Epithelial cell of esophagus (primary cell): ENCODE data around the gene RAB40B.
A peak's percentile ranks its signal among the peaks of the same experiment; 100 is the strongest.
"Not testable (repeated sequence)": the region's sequence is repeated elsewhere in the genome, so short reads cannot be mapped to it uniquely, and the experiment has no call there.

Experiments used
- DNase-seq: peaks from one replicate; pipeline ENCODE4 v3.0.0; 2010; ENCODE audit warnings: low read depth
- H3K4me3 ChIP-seq: 2 replicates; pipeline ENCODE4 v1.5.1; 2011; ENCODE audit warnings: mild to moderate bottlenecking, low read length, control low read depth
- TF ChIP-seq, protein P1 (sequence below): IDR thresholded peaks from 2 replicates; pipeline ENCODE4 v1.5.1; 2011; ENCODE audit warnings: low read depth, mild to moderate bottlenecking, low read length, control low read depth, inconsistent platforms; ENCODE audit not compliant: insufficient read depth; ENCODE audit errors: missing control alignments

Gene RAB40B

DNA sequence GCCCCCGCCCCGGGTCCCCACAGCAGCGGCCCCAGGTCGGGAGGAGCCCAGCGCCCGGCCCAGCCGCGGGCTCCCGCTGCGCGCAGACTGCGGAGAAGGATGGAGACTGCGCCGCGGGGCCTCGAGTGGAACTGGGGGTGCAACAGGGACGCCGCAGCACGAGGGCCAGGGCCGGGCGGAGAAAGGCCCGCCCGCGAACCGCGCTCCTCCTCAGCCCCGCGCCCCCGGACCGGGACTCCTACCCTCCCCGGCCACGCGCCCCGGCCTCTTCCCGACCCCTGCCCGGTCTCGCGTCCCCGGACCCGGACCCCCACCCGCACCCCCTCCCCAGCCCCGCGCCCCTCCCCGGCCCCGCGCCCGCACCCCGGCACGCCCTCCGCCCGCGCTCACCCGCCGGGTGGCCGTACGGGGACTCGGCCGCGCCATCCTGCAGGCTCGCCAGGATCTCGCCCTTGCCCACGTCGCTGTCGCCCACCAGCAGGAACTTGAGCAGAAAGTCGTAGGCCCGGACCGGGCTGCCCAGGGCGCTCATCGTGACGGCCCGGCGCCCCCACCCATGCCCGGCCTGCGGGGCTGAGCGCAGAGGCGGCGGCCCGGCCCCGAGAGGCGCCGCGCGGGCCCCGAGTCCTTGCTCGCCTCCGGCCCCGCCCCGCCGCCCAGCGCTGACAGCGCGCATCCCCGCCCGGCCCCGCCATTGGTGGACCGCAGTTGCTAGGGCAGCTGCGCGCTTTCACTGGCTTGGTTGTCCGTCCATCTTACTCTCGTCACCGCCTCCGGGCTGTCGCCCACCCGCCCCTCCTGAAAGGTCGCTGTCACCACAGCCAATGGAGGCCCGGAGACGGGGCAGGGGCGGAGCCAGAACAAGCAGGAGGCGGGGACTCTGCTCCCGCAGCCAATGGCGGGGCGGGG lies at the start of gene RAB40B:
RAB40B (minus strand) TSS at position 634 of the 909 bp plus-strand sequence; CDS start at position 532, 102 bp downstream.
- peak within 1 kb of the TSS; percentile 56 for H3K4me3 ChIP-seq
- DNase-seq, result peak; percentile 100
- TF ChIP-seq, protein P1, sequence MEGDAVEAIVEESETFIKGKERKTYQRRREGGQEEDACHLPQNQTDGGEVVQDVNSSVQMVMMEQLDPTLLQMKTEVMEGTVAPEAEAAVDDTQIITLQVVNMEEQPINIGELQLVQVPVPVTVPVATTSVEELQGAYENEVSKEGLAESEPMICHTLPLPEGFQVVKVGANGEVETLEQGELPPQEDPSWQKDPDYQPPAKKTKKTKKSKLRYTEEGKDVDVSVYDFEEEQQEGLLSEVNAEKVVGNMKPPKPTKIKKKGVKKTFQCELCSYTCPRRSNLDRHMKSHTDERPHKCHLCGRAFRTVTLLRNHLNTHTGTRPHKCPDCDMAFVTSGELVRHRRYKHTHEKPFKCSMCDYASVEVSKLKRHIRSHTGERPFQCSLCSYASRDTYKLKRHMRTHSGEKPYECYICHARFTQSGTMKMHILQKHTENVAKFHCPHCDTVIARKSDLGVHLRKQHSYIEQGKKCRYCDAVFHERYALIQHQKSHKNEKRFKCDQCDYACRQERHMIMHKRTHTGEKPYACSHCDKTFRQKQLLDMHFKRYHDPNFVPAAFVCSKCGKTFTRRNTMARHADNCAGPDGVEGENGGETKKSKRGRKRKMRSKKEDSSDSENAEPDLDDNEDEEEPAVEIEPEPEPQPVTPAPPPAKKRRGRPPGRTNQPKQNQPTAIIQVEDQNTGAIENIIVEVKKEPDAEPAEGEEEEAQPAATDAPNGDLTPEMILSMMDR, result no peak

DNA sequence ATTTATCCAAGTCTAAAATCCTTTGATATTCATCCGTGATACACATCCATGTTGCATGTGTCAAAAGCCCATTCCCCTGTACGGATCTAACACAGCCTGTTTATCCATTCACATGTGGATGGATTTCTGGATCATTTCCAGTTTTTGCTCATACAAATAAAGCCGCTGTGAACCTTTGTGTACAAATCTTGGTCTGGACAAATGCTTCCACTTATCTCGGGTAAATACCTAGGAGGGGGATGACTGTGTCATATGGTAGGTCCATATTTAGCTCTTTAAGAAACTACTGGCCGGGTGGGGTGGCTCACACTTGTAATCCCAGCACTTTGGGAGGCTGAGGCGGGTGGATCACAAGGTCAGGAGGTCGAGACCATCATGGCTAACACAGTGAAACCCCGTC lies 47.0 kb upstream of the RAB40B start:
- no peak overlapping the region for H3K4me3 ChIP-seq
- DNase-seq, result no peak
- TF ChIP-seq, protein P1, result no peak

DNA sequence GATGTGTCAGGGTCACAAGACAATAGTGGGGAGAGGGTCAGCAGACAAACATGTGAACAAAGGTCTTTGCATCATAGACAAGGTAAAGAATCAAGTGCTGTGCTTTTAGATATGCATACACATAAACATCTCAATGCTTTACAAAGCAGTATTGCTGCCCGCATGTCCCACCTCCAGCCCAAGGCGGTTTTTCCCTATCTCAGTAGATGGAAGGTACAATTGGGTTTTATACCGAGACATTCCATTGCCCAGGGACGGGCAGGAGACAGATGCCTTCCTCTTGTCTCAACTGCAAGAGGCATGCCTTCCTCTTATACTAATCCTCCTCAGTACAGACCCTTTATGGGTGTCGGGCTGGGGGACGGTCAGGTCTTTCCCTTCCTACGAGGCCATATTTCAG lies 46.2 kb upstream of the RAB40B start:
- H3K4me3 ChIP-seq, DNase-seq: not testable (repeated sequence)

GRCh38 chr17:82743344-82744219 lies 45.1 kb upstream of the RAB40B start:
- H3K4me3 ChIP-seq, result no peak overlapping the region
- TF ChIP-seq, protein P1, result no peak
- no peak for DNase-seq

- peak; percentile 90 for DNase-seq
- no peak overlapping the region for H3K4me3 ChIP-seq
- TF ChIP-seq, protein P1, result no peak
These were observed 42.6 kb upstream of the RAB40B start for GRCh38 chr17:82740906-82741759.

- DNase-seq, result no peak
- TF ChIP-seq, protein P1, result no peak
- H3K4me3 ChIP-seq, result no peak overlapping the region
These were observed 39.7 kb upstream of the RAB40B start for GRCh38 chr17:82737967-82738877.
